Measurements from ENCODE around the gene WNT11. TPM values are rescaled to one million over a fixed set of nuclear protein-coding genes. Genes with fewer than 3 reads are reported as not detected.

WNT11 gene
- not detected for polyA plus RNA-seq (2013, experiment 1 of 2)
- polyA plus RNA-seq (2013, experiment 2 of 2) = 0.19 TPM

DNA sequence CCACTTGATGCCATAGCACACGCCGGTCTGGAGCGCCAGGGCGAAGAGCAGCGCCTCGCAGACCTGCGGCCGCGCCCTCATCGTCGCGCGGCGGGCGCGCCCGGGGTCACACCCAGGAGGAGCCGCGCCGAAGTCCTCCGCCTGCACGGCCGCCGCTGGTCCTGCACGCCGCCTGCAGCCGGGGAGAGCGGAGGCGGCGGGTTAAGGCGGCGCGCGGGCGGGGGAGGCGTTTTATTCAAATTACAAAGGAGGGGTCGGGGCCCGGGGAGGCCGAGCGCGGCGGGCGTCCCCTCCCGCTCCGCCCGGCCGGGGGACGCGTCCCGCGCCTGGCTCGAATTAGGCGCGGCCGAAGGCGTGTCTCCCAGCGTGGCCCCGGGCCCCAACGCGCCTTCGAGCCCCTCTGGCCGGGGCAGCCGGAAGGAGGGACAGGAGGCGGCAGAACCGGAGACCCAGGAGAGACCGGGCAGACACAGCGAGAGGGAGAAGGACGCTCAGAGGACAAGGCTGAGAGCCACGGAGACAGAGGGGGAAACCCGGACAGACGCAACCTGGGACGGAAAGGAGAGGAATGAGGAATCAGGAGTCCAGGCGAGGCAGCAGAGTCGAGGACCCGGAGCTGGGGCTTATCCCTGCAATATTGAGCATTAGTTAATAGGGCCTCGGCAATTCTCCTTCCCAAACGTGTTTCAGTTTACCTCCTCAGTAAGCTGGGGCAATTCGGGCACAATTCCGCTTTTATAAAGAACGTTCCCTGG lies at the start of gene WNT11:
Gene WNT11, minus strand, starts transcription at position 176 of the 755 bp plus-strand sequence. Its CDS starts 95 bp downstream, at position 81.
- Histone ChIP-seq H3K9ac (ENCODE audit: low read depth, low read length) (no peak within 1 kb of the TSS; the same call in 1 of the 2 replicates), H3K9me3 (ENCODE audit: insufficient read depth, low read depth, low read length) (no peaks in the 10 kb centered on the region), H3K27ac (ENCODE audit: low read depth, low read length) (no peak within 1 kb of the TSS), H3K27me3 (ENCODE audit: insufficient read depth, low read length) (peaks cover 99% of the 10 kb centered on the region), H3K36me3 (ENCODE audit: insufficient read depth, low read length) (no peaks in the 10 kb centered on the region), H3K4me3 (ENCODE audit: low read length) (peak within 1 kb of the TSS; percentile 48), H3K4me1 (ENCODE audit: insufficient read depth, low read length) (peaks cover 17% of the 10 kb centered on the region; the same call in 1 of the 2 replicates)
- 2% methylated on average over 80 of the region's 80 CpGs for WGBS

GRCh38 chr11:76253416-76253815 lies 47.1 kb upstream of the WNT11 start:
- Histone ChIP-seq H3K9me3 (ENCODE audit: insufficient read depth, low read depth, low read length) (peaks cover 15% of the 10 kb centered on the region), H3K36me3 (ENCODE audit: insufficient read depth, low read length) (no peaks in the 10 kb centered on the region), H3K4me1 (ENCODE audit: insufficient read depth, low read length) (peaks cover 6% of the 10 kb centered on the region; the same call in 1 of the 2 replicates), H3K27me3 (ENCODE audit: insufficient read depth, low read length) (no peaks in the 10 kb centered on the region), H3K9ac (ENCODE audit: low read depth, low read length) (no peak overlapping the region), H3K27ac (ENCODE audit: low read depth, low read length) (no peak overlapping the region), H3K4me3 (ENCODE audit: low read length) (no peak overlapping the region)
- WGBS = 89% methylated on average over 9 of the region's 9 CpGs

DNA sequence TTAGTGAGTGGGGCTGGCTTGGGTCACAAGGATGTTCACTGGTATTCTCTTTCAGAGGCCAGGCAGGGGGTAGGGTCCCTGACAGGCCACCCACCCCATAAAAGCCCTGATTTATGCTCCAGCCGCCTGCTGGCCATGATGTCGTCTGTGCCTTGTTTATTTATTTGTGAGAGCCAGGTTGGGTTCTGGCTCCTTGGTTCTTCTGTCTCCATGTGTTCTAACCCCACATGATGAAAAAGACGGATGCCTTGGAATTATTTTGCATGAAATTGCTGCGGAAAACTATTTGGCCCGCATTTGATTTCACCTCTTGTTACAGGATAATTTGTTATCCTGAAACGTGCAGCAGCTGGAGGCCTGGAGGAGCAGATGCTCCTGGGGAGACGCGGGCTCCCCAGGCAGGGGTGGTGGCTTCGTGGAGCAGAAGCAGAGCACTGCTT lies 46.3 kb upstream of the WNT11 start:
- no peak overlapping the region for H3K9ac ChIP-seq (ENCODE audit: low read depth, low read length)
- 76% methylated on average over 9 of the region's 9 CpGs for WGBS
- peaks cover 6% of the 10 kb centered on the region; the same call in 1 of the 2 replicates for H3K4me1 ChIP-seq (ENCODE audit: insufficient read depth, low read length)
- peaks cover 15% of the 10 kb centered on the region for H3K9me3 ChIP-seq (ENCODE audit: insufficient read depth, low read depth, low read length)
- no peak overlapping the region for H3K4me3 ChIP-seq (ENCODE audit: low read length)
- no peak overlapping the region for H3K27ac ChIP-seq (ENCODE audit: low read depth, low read length)
- H3K27me3 ChIP-seq (ENCODE audit: insufficient read depth, low read length) = no peaks in the 10 kb centered on the region
- no peaks in the 10 kb centered on the region for H3K36me3 ChIP-seq (ENCODE audit: insufficient read depth, low read length)

GRCh38 chr11:76251576-76251975 lies 45.3 kb upstream of the WNT11 start:
- WGBS = 65% methylated on average over 2 of the region's 2 CpGs
- Histone ChIP-seq H3K36me3 (ENCODE audit: insufficient read depth, low read length) (no peaks in the 10 kb centered on the region), H3K4me3 (ENCODE audit: low read length) (no peak overlapping the region), H3K4me1 (ENCODE audit: insufficient read depth, low read length) (no peaks in the 10 kb centered on the region), H3K9me3 (ENCODE audit: insufficient read depth, low read depth, low read length) (peaks cover 15% of the 10 kb centered on the region), H3K27me3 (ENCODE audit: insufficient read depth, low read length) (no peaks in the 10 kb centered on the region), H3K27ac (ENCODE audit: low read depth, low read length) (no peak overlapping the region), H3K9ac (ENCODE audit: low read depth, low read length) (no peak overlapping the region)

- no peak overlapping the region for H3K4me3 ChIP-seq (ENCODE audit: low read length)
- H3K9ac ChIP-seq (ENCODE audit: low read depth, low read length) = no peak overlapping the region
- H3K27ac ChIP-seq (ENCODE audit: low read depth, low read length) = no peak overlapping the region
- H3K27me3 ChIP-seq (ENCODE audit: insufficient read depth, low read length) = no peaks in the 10 kb centered on the region
- 95% methylated on average over 3 of the region's 3 CpGs for WGBS
- no peaks in the 10 kb centered on the region for H3K4me1 ChIP-seq (ENCODE audit: insufficient read depth, low read length)
- H3K36me3 ChIP-seq (ENCODE audit: insufficient read depth, low read length) = no peaks in the 10 kb centered on the region
- H3K9me3 ChIP-seq (ENCODE audit: insufficient read depth, low read depth, low read length) = peaks cover 15% of the 10 kb centered on the region
These were observed 44.9 kb upstream of the WNT11 start for GRCh38 chr11:76251226-76251575.

GRCh38 chr11:76250520-76251225 lies 44.4 kb upstream of the WNT11 start:
- no peak overlapping the region for H3K27ac ChIP-seq (ENCODE audit: low read depth, low read length)
- peaks cover 15% of the 10 kb centered on the region for H3K9me3 ChIP-seq (ENCODE audit: insufficient read depth, low read depth, low read length)
- H3K4me1 ChIP-seq (ENCODE audit: insufficient read depth, low read length) = no peaks in the 10 kb centered on the region
- WGBS = 91% methylated on average over 6 of the region's 6 CpGs
- H3K36me3 ChIP-seq (ENCODE audit: insufficient read depth, low read length) = no peaks in the 10 kb centered on the region
- H3K4me3 ChIP-seq (ENCODE audit: low read length) = no peak overlapping the region
- H3K9ac ChIP-seq (ENCODE audit: low read depth, low read length) = no peak overlapping the region
- no peaks in the 10 kb centered on the region for H3K27me3 ChIP-seq (ENCODE audit: insufficient read depth, low read length)

GRCh38 chr11:76249195-76249741 lies 43.0 kb upstream of the WNT11 start:
- no peak overlapping the region for H3K9ac ChIP-seq (ENCODE audit: low read depth, low read length)
- H3K36me3 ChIP-seq (ENCODE audit: insufficient read depth, low read length) = no peaks in the 10 kb centered on the region
- no peak overlapping the region for H3K27ac ChIP-seq (ENCODE audit: low read depth, low read length)
- no peaks in the 10 kb centered on the region for H3K4me1 ChIP-seq (ENCODE audit: insufficient read depth, low read length)
- 81% methylated on average over 3 of the region's 3 CpGs for WGBS
- peaks cover 15% of the 10 kb centered on the region for H3K9me3 ChIP-seq (ENCODE audit: insufficient read depth, low read depth, low read length)
- H3K4me3 ChIP-seq (ENCODE audit: low read length) = no peak overlapping the region
- peaks cover 11% of the 10 kb centered on the region for H3K27me3 ChIP-seq (ENCODE audit: insufficient read depth, low read length)

- Histone ChIP-seq H3K9me3 (ENCODE audit: insufficient read depth, low read depth, low read length) (peaks cover 15% of the 10 kb centered on the region), H3K4me1 (ENCODE audit: insufficient read depth, low read length) (peaks cover 3% of the 10 kb centered on the region; the same call in 1 of the 2 replicates), H3K27me3 (ENCODE audit: insufficient read depth, low read length) (peaks cover 20% of the 10 kb centered on the region), H3K36me3 (ENCODE audit: insufficient read depth, low read length) (no peaks in the 10 kb centered on the region), H3K9ac (ENCODE audit: low read depth, low read length) (no peak overlapping the region), H3K4me3 (ENCODE audit: low read length) (no peak overlapping the region), H3K27ac (ENCODE audit: low read depth, low read length) (no peak overlapping the region)
- 53% methylated on average over 1 of the region's 1 CpG for WGBS
These were observed 41.9 kb upstream of the WNT11 start for GRCh38 chr11:76248210-76248609.

DNA sequence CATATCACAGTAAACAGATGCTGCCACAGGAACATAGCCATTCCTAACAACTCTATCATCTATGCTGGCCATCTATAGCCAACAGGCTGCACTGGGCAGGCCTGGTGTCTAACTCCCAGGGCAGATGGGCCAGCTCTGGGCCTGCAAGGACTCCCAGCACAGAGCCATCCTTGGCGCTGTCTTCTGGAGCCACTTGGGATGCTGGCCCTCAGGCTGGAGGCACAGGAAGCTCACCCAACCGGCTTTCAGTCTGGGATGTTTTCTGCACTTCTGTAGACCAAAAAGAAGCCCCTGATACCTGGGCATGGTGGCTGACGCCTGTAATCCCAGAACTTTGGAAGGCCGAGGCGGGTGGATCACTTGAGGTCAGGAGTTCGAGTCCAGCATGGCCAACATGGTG lies 40.8 kb upstream of the WNT11 start:
- Histone ChIP-seq H3K36me3 (ENCODE audit: insufficient read depth, low read length) (no peaks in the 10 kb centered on the region), H3K27ac (ENCODE audit: low read depth, low read length) (no peak overlapping the region), H3K9ac (ENCODE audit: low read depth, low read length) (no peak overlapping the region), H3K4me1 (ENCODE audit: insufficient read depth, low read length) (peaks cover 3% of the 10 kb centered on the region; the same call in 1 of the 2 replicates), H3K9me3 (ENCODE audit: insufficient read depth, low read depth, low read length) (peaks cover 15% of the 10 kb centered on the region), H3K4me3 (ENCODE audit: low read length) (no peak overlapping the region), H3K27me3 (ENCODE audit: insufficient read depth, low read length) (peaks cover 31% of the 10 kb centered on the region)
- 91% methylated on average over 6 of the region's 6 CpGs for WGBS

GRCh38 chr11:76246271-76246933 lies 40.1 kb upstream of the WNT11 start:
- Histone ChIP-seq H3K27me3 (ENCODE audit: insufficient read depth, low read length) (peaks cover 31% of the 10 kb centered on the region), H3K27ac (ENCODE audit: low read depth, low read length) (no peak overlapping the region), H3K4me1 (ENCODE audit: insufficient read depth, low read length) (peaks cover 3% of the 10 kb centered on the region; the same call in 1 of the 2 replicates), H3K36me3 (ENCODE audit: insufficient read depth, low read length) (no peaks in the 10 kb centered on the region), H3K4me3 (ENCODE audit: low read length) (no peak overlapping the region), H3K9me3 (ENCODE audit: insufficient read depth, low read depth, low read length) (peaks cover 12% of the 10 kb centered on the region), H3K9ac (ENCODE audit: low read depth, low read length) (no peak overlapping the region)
- WGBS = 92% methylated on average over 11 of the region's 11 CpGs
